H1 (cell line): ENCODE data around the gene RXRA. TPM values are rescaled to one million over a fixed set of nuclear protein-coding genes. Genes with fewer than 3 reads are reported as not detected.

Experiments
- HDAC2 ChIP-seq, 2 experiments: fragments of 300-600 bp in 1 of 2; sonication (generic) in 1 of 2; IDR thresholded peaks; 2 replicates each; pipeline ENCODE4 v1.6.1; 2011 to 2012; ENCODE audit warnings: low read depth in 2 of 2, low read length in 2 of 2, mild to moderate bottlenecking in 2 of 2, moderate library complexity in 2 of 2, borderline replicate concordance in 1 of 2, inconsistent platforms in 1 of 2
- polyA plus RNA-seq, 7 experiments: library from polyadenylated mRNA; depleted of rRNA in 3 of 7; stranded (reverse) in 5 of 7; unstranded in 2 of 7; fragments of >200 nt in 5 of 7; fragments of 200-250 nt in 2 of 7; gene quantifications; 1 replicate in 5 of 7; 2 replicates in 1 of 7; 4 replicates in 1 of 7; pipeline versions ENCODE4 v1.2.1 to v1.2.3, GENCODE V29; 2011 to 2013; ENCODE audit warnings: missing spikeins in 2 of 7, mixed read lengths in 2 of 7
- total RNA-seq: library from RNA; stranded (reverse); fragmentation: NEBNext Ultra II Directional; extraction: Animal tissue kit (Norgen Biotek cat#: 25700); gene quantifications from 2 replicates; pipeline ENCODE4 v1.2.1, GENCODE V29; 2021

RXRA gene
- total and polyA plus RNA-seq, 2 of the 8 experiments (the other 6 are each of a cell fraction or from before 2014, with no cell fraction given): 9.8 to 29.4 TPM

DNA sequence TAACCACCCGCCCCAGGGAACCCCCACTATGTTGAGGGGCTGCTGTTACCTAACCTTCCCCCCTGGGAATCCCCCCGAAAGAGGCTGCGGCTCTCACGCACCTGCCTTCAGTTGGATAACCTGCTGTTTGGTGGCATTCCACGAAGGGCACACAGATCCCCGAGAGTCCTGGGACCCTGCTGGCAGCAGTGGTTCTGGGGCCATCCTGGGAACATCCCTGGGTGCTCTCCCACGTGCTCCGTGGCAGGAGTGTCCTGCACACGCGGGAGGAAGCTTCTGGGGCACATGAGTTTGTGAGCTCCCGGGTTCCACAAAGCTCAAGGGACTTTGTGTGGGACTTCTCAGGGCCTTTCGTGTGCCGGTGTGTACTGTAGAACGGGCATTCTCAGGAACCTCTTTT, 102.3 kb downstream of the RXRA start (continued):
- no peak for TF ChIP-seq HDAC2 (IDR thresholded peaks at IDR 0.05; ENCODE audit: borderline replicate concordance in 1 of 2, low read depth in 2 of 2, low read length in 2 of 2)
